Measurements from ENCODE around the gene CAB39. TPM values are rescaled to one million over a fixed set of nuclear protein-coding genes. Genes with fewer than 3 reads are reported as not detected.

The CAB39 gene
- total RNA-seq, 4 donors from 2014 or later: 88.5 to 115 (median 108) TPM

GRCh38 chr2:230764346-230764745, 51.7 kb downstream of the CAB39 start:
- Histone ChIP-seq H3K9me3 (no peaks in the 10 kb centered on the region), H3K4me3 (no peak overlapping the region), H3K36me3 (peaks cover 0 to 49% of the 10 kb centered on the region in 2 donors), H3K27ac (no peak overlapping the region), H3K4me1 (peaks cover 0 to 10% (median 3%) of the 10 kb centered on the region in 3 donors), H3K27me3 (no peaks in the 10 kb centered on the region)
- ATAC-seq: no peak
- TF ChIP-seq POLR2AphosphoS5 (IDR thresholded peaks at IDR 0.05): no peak
- no peak for TF ChIP-seq POLR2A (IDR thresholded peaks at IDR 0.05)
- TF ChIP-seq EP300 (IDR thresholded peaks at IDR 0.05): no peak
- TF ChIP-seq, protein P1, sequence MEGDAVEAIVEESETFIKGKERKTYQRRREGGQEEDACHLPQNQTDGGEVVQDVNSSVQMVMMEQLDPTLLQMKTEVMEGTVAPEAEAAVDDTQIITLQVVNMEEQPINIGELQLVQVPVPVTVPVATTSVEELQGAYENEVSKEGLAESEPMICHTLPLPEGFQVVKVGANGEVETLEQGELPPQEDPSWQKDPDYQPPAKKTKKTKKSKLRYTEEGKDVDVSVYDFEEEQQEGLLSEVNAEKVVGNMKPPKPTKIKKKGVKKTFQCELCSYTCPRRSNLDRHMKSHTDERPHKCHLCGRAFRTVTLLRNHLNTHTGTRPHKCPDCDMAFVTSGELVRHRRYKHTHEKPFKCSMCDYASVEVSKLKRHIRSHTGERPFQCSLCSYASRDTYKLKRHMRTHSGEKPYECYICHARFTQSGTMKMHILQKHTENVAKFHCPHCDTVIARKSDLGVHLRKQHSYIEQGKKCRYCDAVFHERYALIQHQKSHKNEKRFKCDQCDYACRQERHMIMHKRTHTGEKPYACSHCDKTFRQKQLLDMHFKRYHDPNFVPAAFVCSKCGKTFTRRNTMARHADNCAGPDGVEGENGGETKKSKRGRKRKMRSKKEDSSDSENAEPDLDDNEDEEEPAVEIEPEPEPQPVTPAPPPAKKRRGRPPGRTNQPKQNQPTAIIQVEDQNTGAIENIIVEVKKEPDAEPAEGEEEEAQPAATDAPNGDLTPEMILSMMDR (IDR thresholded peaks at IDR 0.05): no peak
- WGBS, 2 donors (ENCODE audit: low coverage in 1 of 2): 63 to 69% methylated on average over 1 of the region's 1 CpG

GRCh38 chr2:230765611-230766300, 53.1 kb downstream of the CAB39 start:
- peaks cover 0 to 49% of the 10 kb centered on the region in 2 donors for H3K36me3 ChIP-seq
- peaks cover 0 to 4% (median 0%) of the 10 kb centered on the region in 3 donors for H3K4me1 ChIP-seq
- no peak overlapping the region for H3K4me3 ChIP-seq
- no peak overlapping the region for H3K27ac ChIP-seq
- no peak for ATAC-seq
- TF ChIP-seq POLR2AphosphoS5 (IDR thresholded peaks at IDR 0.05) (no peak), POLR2A (IDR thresholded peaks at IDR 0.05) (no peak), EP300 (IDR thresholded peaks at IDR 0.05) (no peak)
- TF ChIP-seq, protein P1 (IDR thresholded peaks at IDR 0.05): no peak
- WGBS, 2 donors (ENCODE audit: low coverage in 1 of 2): 64 to 90% methylated on average over 4 of the region's 4 CpGs
- H3K9me3 ChIP-seq: no peaks in the 10 kb centered on the region
- H3K27me3 ChIP-seq: no peaks in the 10 kb centered on the region

GRCh38 chr2:230767862-230768388, 55.3 kb downstream of the CAB39 start:
- peaks cover 0 to 32% of the 10 kb centered on the region in 2 donors for H3K36me3 ChIP-seq
- no peak for ATAC-seq
- TF ChIP-seq POLR2AphosphoS5 (IDR thresholded peaks at IDR 0.05) (no peak), POLR2A (IDR thresholded peaks at IDR 0.05) (no peak), EP300 (IDR thresholded peaks at IDR 0.05) (no peak)
- no peaks in the 10 kb centered on the region for H3K27me3 ChIP-seq
- 93% methylated on average over 2 of the region's 2 CpGs; no CpG with 5 or more reads in 1 of the 2 donors for WGBS, 2 donors (ENCODE audit: low coverage in 1 of 2)
- no peaks in the 10 kb centered on the region for H3K9me3 ChIP-seq
- no peak overlapping the region for H3K27ac ChIP-seq
- H3K4me1 ChIP-seq: peaks cover 0 to 4% (median 0%) of the 10 kb centered on the region in 3 donors
- no peak overlapping the region for H3K4me3 ChIP-seq

GRCh38 chr2:230770804-230771203, 58.2 kb downstream of the CAB39 start:
- Histone ChIP-seq H3K4me3 (no peak overlapping the region), H3K27ac (no peak overlapping the region), H3K4me1 (peaks cover 0 to 27% (median 6%) of the 10 kb centered on the region in 3 donors), H3K27me3 (no peaks in the 10 kb centered on the region), H3K36me3 (peaks cover 0 to 5% of the 10 kb centered on the region in 2 donors), H3K9me3 (no peaks in the 10 kb centered on the region)
- no peak for TF ChIP-seq POLR2A (IDR thresholded peaks at IDR 0.05)
- TF ChIP-seq EP300 (IDR thresholded peaks at IDR 0.05): no peak
- TF ChIP-seq POLR2AphosphoS5 (IDR thresholded peaks at IDR 0.05): no peak
- TF ChIP-seq, protein P1 (IDR thresholded peaks at IDR 0.05): no peak
- 86 to 98% methylated on average over 3 of the region's 3 CpGs for WGBS, 2 donors (ENCODE audit: low coverage in 1 of 2)
- ATAC-seq: no peak

DNA sequence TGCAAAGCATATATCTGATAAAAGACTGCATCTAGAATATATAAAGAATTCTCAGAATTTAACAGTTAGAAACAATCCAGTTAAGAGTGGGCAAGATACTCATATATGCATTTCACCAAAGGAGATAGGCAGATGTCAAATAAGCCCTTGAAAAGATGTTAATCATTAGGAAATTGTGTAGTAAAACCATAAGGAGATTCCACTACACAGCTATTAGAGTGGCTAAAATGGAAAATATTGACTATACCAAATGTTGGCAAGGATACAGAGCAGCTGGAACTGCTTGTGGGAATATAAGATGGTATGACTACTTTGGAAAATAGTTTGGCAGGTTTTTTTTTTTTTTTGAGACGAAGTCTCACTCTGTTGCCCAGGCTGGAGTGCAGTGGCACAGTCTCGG, 59.5 kb downstream of the CAB39 start:
- H3K36me3 ChIP-seq: no peaks in the 10 kb centered on the region
- TF ChIP-seq POLR2AphosphoS5 (IDR thresholded peaks at IDR 0.05): no peak
- TF ChIP-seq POLR2A (IDR thresholded peaks at IDR 0.05): no peak
- TF ChIP-seq, protein P1 (IDR thresholded peaks at IDR 0.05): no peak
- TF ChIP-seq EP300 (IDR thresholded peaks at IDR 0.05): no peak
- H3K27ac ChIP-seq: no peak overlapping the region
- peaks cover 0 to 31% (median 6%) of the 10 kb centered on the region in 3 donors for H3K4me1 ChIP-seq
- no peaks in the 10 kb centered on the region for H3K9me3 ChIP-seq
- no peaks in the 10 kb centered on the region for H3K27me3 ChIP-seq
- no peak overlapping the region for H3K4me3 ChIP-seq
- 100% methylated on average over 1 of the region's 2 CpGs; no CpG with 5 or more reads in 1 of the 2 donors for WGBS, 2 donors (ENCODE audit: low coverage in 1 of 2)
- no peak for ATAC-seq
